Measurements from ENCODE around the gene SCN1A. TPM values are rescaled to one million over a fixed set of nuclear protein-coding genes. Genes with fewer than 3 reads are reported as not detected.
A peak's percentile ranks its signal among the peaks of the same experiment; 100 is the strongest.

SCN1A gene
- total RNA-seq, 2 donors from 2014 or later = not detected

DNA sequence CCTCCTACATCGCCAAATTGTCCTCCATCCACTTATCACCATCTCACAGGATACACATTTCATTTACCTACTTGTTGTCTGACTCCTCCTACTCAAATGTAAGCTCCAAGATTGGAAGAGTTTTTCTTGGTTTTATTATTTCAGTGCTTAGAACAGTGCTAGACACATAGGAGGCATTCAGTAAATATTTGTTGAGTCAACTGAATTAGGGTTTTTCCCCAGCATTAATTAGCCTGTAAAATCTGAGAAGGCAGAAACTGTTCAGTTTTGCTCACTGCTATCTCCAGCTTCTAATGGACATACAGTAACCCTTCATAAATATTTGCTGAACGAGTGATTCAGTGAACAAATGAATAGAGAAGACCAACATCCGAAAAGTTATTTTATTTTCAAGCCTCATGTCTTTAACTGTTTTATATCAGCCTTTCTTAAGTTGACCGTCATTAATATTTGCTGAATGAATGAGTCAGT is 175.0 kb downstream of the SCN1A start:
- H3K4me1 ChIP-seq (ENCODE audit: control insufficient read depth in 1 of 2, low read depth in 2 of 2) = peaks cover 19 to 31% of the 10 kb centered on the region in 2 donors
- H3K4me3 ChIP-seq = peak overlapping the region; percentile 86
- DNase-seq (ENCODE audit: low spot score) (no peak), ATAC-seq (ENCODE audit: insufficient number of reproducible peaks, low FRiP score, low read depth) (no peak)
- H3K27me3 ChIP-seq (replicated peaks; ENCODE audit: insufficient read depth) = no peaks in the 10 kb centered on the region
- TF ChIP-seq, protein P1, sequence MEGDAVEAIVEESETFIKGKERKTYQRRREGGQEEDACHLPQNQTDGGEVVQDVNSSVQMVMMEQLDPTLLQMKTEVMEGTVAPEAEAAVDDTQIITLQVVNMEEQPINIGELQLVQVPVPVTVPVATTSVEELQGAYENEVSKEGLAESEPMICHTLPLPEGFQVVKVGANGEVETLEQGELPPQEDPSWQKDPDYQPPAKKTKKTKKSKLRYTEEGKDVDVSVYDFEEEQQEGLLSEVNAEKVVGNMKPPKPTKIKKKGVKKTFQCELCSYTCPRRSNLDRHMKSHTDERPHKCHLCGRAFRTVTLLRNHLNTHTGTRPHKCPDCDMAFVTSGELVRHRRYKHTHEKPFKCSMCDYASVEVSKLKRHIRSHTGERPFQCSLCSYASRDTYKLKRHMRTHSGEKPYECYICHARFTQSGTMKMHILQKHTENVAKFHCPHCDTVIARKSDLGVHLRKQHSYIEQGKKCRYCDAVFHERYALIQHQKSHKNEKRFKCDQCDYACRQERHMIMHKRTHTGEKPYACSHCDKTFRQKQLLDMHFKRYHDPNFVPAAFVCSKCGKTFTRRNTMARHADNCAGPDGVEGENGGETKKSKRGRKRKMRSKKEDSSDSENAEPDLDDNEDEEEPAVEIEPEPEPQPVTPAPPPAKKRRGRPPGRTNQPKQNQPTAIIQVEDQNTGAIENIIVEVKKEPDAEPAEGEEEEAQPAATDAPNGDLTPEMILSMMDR (IDR thresholded peaks at IDR 0.05) = no peak
- peak overlapping the region; percentile 71 to 74 for H3K27ac ChIP-seq
- no peaks in the 10 kb centered on the region for H3K9me3 ChIP-seq
- no peaks in the 10 kb centered on the region for H3K36me3 ChIP-seq

DNA sequence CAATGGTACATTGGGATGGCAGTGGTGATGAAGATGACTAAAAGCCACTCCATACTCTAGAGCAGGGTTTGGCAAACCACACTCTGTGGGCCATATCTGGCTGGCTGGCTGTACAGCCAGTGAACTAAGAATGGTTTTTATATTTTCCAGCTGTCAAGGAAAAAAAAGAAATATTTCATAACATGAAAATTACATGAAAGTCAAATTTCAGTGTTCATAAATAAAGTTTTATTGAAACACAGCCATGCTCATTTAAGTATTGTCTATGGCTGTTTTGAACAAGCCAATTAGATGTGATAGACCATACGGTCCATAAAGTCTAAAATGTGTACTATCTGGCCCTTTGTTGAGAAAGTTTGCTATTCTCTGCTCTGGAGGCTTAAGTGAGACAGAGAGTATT is 175.7 kb downstream of the SCN1A start:
- Histone ChIP-seq H3K27me3 (replicated peaks; ENCODE audit: insufficient read depth) (no peaks in the 10 kb centered on the region), H3K4me1 (ENCODE audit: control insufficient read depth in 1 of 2, low read depth in 2 of 2) (peaks cover 19 to 31% of the 10 kb centered on the region in 2 donors), H3K36me3 (no peaks in the 10 kb centered on the region), H3K9me3 (no peaks in the 10 kb centered on the region), H3K4me3 (peak overlapping the region; percentile 86), H3K27ac (no peak overlapping the region)
- no peak for ATAC-seq (ENCODE audit: insufficient number of reproducible peaks, low FRiP score, low read depth)
- TF ChIP-seq, protein P1 (IDR thresholded peaks at IDR 0.05) = no peak
- no peak for DNase-seq (ENCODE audit: low spot score)

DNA sequence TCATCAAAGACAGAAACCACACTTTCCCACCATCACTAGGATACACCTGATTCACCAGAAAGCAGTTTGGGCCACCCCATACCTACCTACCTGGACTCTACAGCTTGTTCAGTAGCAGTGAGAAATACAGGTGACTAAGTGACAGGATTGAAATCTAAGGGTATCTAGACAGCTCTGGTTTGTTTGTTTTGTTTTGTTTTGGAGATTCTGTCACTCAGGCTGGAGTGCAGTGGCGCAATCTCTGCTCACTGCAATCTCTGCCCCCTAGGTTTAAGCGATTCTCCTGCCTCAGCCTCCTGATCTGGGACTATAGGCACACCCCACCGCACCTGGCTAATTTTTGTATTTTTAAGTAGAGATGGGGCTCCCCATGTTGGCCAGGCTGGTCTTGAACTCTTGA is 177.4 kb downstream of the SCN1A start:
- Histone ChIP-seq H3K9me3 (no peaks in the 10 kb centered on the region), H3K4me3 (no peak overlapping the region), H3K4me1 (ENCODE audit: control insufficient read depth in 1 of 2, low read depth in 2 of 2) (peaks cover 19 to 31% of the 10 kb centered on the region in 2 donors), H3K27ac (no peak overlapping the region), H3K27me3 (replicated peaks; ENCODE audit: insufficient read depth) (no peaks in the 10 kb centered on the region), H3K36me3 (no peaks in the 10 kb centered on the region)
- DNase-seq (ENCODE audit: low spot score) = no peak
- TF ChIP-seq, protein P1 (IDR thresholded peaks at IDR 0.05) = no peak
- ATAC-seq (ENCODE audit: insufficient number of reproducible peaks, low FRiP score, low read depth) = no peak

DNA sequence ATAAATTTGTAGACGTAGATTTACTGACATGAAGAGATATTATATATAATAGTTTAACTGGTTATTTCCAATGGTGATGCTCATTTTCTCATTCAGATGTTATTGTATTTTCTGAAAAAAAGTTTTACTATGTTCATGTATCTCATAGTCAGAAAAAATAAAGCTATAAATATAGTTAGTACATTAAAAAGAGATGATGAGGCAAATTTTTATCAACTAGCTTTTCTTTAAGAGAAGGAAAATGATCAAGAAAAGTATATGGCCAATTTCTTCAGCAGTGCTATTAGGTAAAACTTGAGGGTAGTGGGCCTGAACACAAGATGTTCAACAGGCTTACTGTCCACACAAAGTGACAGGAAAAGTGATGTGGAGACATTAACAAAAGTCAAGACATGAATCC is 186.0 kb downstream of the SCN1A start:
- no peak overlapping the region for H3K27ac ChIP-seq
- ATAC-seq (ENCODE audit: insufficient number of reproducible peaks, low FRiP score, low read depth) = no peak
- H3K27me3 ChIP-seq (replicated peaks; ENCODE audit: insufficient read depth) = no peaks in the 10 kb centered on the region
- DNase-seq (ENCODE audit: low spot score) = no peak
- TF ChIP-seq, protein P1 (IDR thresholded peaks at IDR 0.05) = no peak
- peaks cover 0 to 2% of the 10 kb centered on the region in 2 donors for H3K4me1 ChIP-seq (ENCODE audit: control insufficient read depth in 1 of 2, low read depth in 2 of 2)
- H3K36me3 ChIP-seq = peaks cover 10% of the 10 kb centered on the region
- no peaks in the 10 kb centered on the region for H3K9me3 ChIP-seq
- H3K4me3 ChIP-seq = no peak overlapping the region

DNA sequence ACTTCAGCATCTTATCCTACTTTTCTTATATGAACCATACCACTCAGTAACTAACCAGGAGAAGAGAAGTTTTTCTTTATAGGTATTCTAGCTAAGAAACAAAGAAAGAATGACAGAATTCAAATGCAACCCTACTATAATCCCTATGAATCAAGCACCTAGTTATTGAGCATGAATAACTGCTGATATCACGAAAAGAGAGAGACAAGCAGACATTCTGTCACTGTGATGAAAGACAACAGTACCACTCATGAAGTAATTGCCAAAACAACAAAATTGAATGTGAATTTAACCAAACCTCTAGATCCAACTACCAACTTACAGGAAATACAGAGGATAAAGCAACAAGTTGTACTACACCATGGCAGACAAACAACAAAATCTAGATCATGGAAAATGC is 189.6 kb downstream of the SCN1A start:
- H3K27ac ChIP-seq = no peak overlapping the region
- no peaks in the 10 kb centered on the region for H3K4me1 ChIP-seq (ENCODE audit: control insufficient read depth in 1 of 2, low read depth in 2 of 2)
- no peak for ATAC-seq (ENCODE audit: insufficient number of reproducible peaks, low FRiP score, low read depth)
- no peak overlapping the region for H3K4me3 ChIP-seq
- H3K9me3 ChIP-seq = no peaks in the 10 kb centered on the region
- no peaks in the 10 kb centered on the region for H3K27me3 ChIP-seq (replicated peaks; ENCODE audit: insufficient read depth)
- H3K36me3 ChIP-seq = peaks cover 3% of the 10 kb centered on the region
- TF ChIP-seq, protein P1 (IDR thresholded peaks at IDR 0.05) = no peak
- no peak for DNase-seq (ENCODE audit: low spot score)

Other genes with a start within 250 kb of the SCN1A start
- 10 to 100 TPM; 23.7 to 34.1 TPM for gene TTC21B, start 174.2 kb downstream of the SCN1A start, total RNA-seq
- gene SCN9A, start 247.9 kb upstream of the SCN1A start, total RNA-seq = 1 to 10 TPM; 3.8 to 4.5 TPM

Measured in thoracic aorta (tissue), 2 donors.